Suppressor macrophage (primary cell): ENCODE measurements around the gene SUFU.

Experiments
- DNase-seq, 4 experiments: peaks; one replicate each; pipeline ENCODE4 v3.0.0-alpha.2; 2020 to 2022

The SUFU gene

DNA sequence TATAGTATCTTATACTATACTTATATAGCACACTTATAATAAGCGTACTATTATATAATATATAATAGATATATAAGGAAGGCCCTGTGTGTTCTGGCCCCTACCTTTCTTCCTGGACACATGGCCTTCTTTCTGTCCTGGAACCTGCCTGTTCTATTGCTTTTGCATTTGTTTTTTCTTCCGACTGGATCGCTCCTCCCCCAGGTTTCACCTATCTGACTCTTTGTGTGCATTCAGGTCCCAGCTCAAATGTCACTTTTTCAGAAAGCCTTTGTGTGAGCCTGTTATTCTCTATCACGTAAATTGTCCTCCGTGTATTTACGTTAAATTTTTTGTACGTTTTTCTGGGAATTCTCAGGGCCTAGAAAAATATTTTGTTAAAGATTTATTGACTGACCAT is 137.6 kb downstream of the SUFU start:
- DNase-seq: no peak

DNA sequence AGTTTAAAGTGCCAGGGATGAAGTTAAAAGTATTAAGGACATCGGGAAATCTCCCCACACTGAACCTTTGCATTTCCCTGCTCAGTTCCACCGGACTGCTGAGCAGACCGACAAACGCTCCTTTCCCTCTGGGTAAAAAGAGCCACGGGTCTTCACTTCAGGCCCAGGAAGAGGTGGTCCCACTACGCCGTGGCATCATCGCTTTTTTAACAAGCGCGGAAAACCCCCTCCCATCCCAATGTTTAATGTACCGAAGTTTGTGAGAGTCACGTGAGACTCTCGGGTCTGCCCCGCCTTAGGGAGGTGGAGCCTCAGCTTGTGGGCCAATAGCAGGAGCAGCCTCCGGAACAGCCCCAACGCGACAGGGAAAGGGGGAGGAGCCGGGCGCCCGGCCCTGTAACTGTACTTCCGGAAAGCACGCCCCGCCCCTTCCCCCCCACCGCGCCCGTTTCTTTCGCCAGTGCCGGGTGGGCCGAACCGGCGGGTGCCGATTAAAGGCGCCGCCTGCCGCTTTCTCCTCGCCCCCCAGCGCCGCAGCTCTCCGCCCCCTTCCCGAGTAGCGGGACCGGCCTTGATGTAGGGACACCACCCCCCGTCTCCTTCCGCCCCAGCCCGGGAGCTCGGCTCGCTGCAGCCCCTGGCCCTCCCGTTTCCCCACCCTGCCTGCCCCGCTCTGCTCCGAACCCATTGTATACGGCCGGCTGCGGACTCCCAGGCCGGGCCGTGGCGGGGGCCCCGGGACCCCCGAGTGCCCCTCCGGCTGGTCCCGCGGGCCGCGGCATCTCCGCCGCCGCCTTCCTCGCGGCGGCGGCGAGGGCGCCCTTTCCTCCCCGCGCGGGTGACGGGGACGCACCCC is 138.3 kb downstream of the SUFU start:
- DNase-seq: peak; percentile 97 to 98 (median 98)

DNA sequence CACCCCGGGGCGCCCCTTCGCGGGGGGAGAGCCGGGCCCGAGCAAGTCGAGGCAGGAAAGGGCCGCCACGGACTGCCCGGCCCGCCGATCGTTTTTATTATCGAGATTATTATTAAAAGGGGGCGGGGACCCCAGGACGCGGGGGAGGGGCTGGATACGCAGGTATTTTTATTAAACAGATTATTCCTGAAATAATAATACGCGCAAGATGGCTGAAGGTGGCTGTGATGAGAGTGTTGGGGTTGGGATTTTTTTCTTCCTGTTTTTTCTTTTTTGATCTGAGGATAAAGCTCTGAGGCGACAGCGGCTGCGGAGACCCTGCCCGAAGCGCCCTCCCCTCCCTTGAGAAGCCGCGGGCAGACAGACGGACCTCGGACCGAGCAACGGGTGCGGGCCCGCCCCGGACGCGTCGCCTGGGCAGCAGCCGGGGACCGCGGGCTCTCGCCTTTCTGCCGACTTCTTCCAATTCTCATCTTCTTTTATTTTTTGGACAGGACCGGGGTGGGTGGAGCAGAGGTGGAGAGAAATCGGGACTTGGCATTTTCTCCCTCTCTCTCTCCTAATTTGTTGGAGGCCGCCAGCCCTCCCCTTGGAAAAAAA is 139.1 kb downstream of the SUFU start:
- DNase-seq: peak; percentile 49 to 76 (median 63)

DNA sequence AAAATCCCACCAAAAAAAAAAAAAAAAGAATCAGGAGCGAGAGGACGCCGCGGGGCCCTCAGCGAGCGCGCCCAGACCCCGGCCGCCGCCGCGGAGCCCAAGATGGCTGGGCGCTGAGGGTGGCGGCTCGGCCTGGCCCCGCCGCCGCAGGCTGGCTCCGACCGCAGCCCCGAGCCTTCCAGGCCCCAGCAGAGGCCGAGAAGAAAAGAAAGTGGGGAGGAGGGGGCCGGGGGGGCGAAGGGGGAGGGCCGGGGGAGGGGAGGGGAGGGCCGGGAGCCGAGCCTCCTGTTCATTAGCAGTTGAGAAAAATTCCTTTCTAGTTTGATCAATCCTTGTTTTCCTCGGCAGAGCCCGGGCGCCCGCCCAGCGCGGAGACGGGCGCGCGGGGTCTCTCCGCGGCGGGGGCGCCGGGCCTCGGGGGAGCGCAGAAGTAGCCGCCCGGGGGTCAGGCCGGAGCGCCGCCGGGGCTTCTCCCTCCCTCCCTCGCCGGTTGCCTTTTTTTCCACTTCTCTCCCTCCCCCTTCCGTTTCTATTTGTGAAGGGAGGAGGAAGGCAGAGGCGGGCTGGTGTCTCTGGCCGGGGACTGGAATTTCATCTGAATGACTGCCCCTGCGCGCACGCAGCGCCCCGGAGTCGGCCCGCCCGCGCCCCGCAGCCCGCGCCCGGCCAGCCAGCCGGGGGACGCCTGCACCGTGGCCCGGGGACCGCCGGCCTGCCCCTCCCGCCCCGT is 139.7 kb downstream of the SUFU start:
- DNase-seq: peak; percentile 73 to 92 (median 90)

DNA sequence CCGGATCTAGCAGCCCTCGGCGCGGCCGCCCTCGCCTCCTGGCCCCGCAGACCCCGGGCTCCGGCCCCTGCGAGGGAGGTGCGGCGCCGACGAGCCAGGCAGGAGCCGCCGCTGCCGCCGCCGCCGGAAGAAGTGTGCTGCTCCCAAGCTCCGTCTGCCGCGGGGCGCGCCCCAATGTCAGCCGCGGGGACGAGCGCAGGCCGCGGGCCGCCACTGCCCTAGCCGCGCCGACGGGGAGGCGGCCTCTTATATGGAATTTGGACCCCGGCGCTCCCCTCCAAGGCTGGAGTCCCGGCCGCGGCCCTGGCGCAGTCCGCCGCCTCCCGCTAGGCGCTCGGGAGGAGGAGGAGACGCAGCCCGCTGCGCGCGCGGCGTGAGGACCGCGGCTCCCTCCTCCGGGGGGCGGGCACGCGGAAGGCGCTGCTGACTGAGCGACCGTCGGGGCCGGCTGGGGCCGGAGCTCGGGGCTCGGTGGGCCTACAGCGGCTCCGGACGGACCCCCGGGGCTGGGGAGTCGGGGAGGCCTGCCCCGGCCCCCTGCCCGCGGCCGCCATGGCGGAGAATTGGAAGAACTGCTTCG is 140.4 kb downstream of the SUFU start, which contains the start of gene TRIM8:
Gene TRIM8, plus strand, starts transcription at position 414 of the 580 bp plus-strand sequence. Its CDS starts 139 bp downstream, at position 553.
- DNase-seq: peak; percentile 61 to 86 (median 76)

DNA sequence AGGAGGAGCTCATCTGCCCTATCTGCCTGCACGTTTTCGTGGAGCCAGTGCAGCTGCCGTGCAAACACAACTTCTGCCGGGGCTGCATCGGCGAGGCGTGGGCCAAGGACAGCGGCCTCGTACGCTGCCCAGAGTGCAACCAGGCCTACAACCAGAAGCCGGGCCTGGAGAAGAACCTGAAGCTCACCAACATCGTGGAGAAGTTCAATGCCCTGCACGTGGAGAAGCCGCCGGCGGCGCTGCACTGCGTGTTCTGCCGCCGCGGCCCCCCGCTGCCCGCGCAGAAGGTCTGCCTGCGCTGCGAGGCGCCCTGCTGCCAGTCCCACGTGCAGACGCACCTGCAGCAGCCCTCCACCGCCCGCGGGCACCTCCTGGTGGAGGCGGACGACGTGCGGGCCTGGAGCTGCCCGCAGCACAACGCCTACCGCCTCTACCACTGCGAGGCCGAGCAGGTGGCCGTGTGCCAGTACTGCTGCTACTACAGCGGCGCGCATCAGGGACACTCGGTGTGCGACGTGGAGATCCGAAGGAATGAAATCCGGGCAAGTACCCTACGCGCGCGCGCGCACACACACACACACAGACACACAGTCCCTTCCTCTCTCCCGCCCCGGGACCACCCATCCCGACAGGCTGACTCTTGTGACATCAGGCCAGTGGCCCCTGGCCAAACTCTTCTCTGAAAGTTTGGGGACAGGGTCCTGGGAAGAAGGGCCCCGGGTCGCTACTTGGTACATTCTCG is 141.0 kb downstream of the SUFU start:
- peak; percentile 43 to 76 (median 62) for DNase-seq

DNA sequence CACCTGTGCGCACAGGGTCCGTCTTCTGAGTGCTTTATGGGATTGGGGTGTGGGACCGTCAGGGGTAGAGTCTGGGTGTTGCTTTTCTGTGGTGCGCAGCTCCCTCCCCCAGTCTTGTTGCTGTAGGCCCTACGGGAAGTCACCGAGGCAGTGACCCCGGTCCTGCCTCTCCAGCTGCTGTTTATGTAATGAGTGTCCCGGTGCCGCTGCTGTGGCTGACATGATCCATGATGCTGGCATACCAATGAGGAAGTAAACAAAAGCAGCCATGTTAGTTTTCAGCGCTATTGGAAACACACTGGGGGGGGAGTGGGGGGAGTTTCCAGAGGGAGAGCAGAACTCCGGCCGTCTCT is 141.6 kb downstream of the SUFU start:
- peak; percentile 91 to 93 (median 91) for DNase-seq

DNA sequence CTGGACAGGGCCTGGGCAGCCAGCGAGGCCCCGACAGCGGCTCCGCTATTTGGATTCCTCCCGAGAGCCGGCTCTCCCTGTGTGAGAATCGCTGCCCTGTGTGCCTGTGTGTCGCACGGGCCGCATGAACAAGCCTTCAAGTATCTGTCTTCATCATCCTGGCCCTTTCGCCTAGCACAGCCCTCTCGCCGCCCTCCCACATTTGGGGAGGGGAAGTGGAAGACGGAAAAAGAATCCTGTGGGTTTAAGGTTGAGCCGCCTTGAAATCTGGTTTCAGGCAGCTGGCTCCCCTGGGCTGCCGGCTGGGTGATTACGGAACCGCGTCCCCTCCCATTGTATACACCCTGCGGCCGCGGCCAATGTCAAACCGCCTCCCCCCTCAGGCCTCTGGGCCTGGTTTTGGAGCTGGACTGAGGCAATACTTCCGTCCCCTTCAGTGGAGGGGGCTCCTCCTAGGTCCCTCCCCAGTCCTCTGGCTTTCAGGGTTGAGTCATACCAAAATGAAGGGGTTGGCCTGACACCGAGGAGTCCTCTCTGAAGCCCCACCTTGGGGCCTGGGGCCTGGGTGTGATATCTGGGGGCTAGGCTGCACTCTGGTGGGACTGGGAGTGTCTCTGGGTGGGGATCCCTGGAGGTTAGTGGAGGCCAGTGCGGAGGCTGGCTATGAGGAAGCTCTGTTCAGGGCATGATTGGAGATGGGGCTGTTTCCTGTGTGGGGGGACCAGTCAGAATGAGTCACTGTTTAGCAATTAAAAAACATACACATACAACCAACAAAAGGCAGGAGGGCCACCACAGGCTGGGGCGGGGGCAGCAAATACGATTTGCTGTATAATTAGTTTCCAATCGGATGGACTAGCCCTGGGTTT is 142.2 kb downstream of the SUFU start:
- peak; percentile 94 to 98 (median 96) for DNase-seq

DNA sequence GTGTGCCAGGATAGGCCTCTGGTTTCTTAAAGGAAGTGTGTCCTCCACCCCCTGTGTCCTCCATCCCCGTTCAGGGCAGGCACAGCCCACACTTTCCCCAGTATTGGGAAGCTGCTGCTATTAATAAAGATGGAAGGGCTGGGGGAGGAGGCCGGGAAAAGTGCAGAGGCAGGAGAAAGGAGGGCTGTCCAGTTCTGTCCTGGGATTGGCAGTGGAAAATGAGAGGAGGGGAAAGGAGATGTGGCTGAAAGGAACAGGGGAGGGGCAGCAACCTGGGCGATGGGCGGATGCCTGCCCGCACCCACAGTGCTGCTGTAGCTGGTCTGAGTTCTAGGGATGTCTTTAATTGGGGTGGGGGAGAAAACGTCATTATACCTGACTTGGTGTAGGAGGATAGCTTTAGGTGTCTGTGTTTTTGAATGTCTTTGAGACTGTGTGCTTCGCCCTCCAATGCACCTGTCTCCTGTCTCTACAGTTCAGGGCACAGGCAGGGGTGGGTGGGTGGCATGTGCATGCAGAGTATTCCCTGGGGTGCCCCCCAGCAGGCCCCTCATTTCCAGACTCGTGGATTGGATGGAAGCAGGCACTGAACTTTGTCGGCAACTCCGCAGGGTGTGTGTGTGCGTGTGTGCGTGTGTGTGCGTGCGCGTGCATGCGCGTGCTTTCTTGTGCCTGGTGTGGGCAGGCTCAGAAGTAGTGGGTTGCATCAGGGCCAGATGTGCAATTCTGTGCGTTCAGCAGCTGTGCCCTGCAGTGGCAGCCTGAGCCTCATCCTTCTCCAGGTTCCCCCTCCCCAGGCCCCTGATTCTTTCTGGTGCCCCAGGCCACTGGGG is 143.1 kb downstream of the SUFU start:
- DNase-seq: peak; percentile 68 to 83 (median 76)

DNA sequence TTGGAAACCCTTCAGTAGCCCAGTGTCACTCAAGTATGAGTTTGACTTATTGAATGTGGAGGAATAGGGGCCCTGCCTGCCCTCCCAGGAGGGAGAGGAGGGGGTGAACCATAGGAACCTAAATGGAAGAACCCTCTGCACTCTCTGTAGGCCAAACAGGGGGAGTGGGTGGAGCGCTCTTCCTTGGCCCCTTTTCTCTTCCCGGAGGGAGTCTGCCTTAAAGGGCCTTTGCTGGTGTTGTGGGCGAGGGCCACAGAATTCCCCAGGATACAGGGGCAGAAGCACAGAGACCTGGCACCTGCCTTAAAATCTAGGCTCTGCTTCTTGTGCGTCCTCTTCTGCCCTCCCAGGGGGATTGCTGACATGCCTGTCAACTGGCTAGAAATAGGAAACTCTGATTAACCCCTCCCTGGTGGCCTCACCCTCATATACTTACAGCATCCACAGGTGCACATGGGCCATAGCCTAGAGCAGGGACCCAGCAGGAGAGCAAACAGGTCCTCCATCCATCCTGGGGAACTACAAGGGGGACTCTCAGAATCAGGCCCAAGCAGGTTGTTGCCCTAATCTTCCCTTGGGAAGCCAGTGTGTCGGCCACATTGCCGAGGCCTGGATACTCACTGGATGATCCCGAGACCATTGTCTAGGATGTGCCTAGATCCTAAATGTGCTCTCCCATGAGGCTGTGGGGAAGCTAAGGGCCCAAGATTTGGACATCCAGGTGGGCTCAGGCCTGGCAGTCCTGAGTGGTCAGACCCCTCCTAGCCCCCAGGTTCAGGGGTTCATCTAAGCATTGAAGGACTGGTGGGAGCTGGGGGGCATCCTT is 143.9 kb downstream of the SUFU start:
- DNase-seq: no peak

DNA sequence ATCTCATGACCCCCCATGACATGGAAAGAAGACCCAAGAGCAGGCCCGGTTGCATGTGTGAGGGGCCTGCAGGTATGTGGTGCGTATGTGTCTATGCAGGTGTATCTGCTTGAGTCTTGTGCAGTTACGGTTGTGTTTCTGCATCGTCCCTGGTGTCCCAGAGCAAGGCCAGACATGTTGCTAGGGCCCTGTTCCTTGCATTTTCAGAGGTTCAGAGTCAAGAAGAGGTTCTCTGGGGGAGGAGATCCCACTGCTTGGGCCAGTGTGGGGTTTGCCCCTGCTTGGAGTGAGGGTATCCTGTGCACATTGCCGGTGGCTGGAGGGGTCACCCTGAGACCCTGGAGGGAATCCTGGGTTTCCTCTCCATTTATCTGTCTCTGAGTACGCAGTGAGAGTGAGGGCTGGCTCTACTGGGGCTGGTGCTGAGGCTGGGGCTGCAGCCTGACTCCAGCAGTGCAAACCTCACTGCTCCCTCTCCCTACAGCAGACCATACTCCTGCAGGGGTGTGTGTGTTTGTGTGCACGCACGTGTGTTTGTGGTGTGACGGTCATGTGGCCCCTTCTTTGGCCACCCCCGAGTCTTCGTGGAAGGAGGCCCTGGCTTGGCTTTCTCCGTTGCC is 144.6 kb downstream of the SUFU start:
- DNase-seq: no peak

DNA sequence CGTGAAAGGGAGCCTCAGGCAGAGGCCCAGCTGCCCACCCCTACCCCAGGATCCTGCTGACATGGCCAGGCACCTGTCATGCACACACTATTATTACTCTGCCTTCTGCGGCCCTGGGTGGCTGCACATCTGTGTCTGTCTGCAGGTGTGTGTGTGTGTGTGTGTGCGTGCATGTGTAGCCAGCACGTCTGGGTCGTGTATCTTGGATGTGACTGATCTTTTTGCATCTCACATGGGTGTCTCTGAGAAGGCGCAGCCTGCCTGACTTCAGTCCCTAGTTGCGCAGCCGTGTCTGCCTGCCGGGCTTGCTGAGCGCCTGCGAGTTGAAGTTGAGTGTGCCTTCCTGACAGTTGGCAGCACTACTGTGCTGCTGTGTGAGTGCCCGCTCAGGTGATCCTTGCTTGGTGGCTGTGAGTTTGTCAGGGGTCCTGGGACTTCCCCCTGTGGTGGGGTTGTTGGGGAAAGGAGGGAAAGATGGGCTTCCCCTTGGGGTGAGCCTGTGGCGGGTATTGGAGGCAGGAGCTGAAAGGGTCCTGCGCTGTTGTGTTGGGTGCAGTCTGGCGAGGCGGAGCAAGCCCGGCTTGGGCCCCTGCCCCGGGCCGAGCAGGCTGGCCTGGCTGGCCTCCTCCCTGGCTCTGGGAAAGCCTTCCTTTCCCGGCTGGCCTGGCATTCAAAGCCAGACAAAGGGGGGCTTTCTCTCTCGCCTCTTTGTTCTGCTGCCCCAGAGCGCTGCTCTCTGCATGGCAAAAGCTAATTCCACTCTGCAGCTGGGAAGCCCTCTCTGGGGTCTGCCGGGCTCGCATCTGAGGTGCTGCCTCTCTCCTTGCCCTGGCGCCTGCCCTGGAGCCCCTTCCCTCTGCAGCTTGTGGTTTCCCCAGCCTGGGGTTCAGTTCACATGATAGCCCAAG is 145.4 kb downstream of the SUFU start:
- DNase-seq: peak in 1 of 4 experiments; percentile 37

DNA sequence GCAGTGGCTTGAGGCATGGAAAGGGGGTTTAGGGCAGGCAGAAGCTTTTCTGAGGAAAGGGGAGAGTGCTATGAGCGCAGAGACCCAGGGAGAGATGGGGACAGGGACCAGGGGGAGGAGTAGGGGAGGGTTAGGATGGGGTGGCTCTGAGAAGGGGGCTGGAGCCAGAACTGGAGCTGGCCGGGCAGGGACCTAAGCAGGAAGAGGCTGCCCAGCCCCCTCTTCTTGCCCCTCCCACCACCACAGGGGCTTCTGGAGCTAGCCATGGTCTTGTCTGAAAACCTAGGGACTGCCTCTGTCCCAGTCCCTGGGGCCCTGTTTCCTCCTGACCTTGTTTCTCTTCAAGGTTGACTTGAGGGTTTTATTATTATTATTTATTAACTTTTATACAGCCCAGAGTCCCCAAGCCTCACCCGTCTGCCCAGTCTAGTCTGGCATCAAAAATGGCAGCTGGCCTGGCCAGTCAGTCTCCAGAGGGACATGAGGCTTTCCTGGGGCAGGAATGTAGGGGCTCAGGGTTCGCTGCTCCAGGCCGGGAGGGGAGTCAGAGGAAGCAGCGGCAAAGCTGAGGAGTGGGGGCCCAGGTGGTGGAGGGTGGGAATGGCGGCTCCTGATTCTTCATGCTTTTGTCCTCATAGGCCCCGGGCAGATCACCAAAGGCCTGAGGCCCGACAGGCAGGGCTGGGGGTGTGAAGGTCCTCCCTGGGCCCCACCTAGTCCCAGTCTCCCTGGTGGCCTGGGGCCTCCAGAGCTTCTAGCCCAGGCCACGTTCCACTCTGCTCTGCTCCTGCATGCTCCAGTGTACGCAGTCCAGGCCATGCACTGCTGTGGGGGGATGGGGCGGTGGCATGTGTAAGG is 146.3 kb downstream of the SUFU start:
- no peak for DNase-seq

DNA sequence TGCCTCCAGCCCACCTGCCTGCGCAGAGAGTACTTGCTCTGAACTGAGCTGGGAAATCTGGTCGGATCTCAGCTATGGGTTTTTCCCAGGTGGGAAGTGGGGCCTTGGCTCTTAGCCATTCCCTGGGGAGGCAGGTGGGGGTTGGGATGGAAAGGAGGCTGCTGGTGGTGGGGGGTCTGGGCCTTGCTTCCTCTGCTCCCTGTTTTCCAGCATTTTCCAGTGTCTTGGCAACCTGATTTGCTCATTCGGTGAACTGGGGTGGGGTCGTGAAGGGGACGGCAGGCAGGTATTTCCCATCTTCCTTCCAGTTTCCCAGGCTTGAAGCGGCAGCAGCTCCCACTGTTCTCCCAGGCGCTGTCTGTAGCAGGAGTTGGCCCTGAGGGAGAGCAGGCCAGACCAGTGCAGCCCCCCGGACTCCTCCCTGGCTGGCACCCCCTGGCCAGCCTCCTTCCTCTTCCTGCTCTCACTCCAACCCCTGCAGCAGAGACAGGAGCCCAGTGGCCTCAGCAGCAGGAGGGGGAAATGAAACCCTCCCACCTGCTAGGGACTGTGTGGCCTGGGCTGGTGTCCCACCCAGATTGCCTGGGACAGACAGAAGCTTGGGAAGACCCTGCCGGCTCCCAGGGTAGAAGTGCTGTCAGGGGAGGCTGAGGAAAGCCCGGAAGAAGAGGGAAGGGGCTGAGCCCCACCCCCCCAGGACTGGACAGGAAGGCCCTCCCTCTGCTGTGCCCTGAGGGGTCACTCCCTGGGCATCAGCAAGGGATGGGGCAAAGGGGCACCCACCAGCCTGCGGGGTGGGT is 147.1 kb downstream of the SUFU start:
- DNase-seq: peak in 3 of 4 experiments; percentile 54 to 63 (median 59)

DNA sequence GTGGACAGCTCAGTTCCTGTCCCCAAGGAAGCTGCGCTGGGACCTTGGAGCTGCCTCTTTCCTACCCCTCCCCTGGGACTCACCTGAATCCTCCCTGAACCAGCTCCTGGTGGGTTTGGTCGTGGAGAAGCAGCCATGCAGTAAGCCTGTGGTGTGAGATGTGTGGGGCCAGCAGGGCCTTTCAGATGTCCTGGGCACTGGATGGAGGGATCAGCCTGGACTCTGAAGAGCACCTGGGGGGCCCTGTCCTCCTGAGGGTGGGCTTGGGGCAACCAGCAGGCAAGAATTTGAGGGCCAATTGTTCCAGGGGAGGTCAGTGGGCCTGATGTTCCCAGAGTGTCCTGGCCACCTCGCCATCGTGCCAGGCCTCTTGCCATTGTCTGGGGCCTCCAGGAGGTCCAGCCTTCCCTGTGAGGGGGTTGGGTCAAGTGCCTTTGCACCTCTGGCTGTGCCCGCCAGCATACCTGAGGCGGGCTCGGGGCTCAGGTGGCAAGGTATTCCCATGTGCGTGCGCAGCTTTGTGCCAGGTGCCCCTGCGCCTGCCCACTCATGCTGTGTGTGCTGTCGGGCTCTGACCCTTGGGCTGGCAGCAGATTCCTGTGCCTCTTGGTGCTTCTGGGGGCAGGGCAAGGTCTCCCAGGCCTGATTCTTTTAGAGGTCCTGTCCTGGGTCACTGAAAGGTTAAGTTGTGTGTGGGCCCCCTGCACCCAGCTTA is 147.8 kb downstream of the SUFU start:
- DNase-seq: no peak
